Measurements from ENCODE around the gene PARP2.

- no peak for TF ChIP-seq CTCF (conservative IDR thresholded peaks at IDR 0.05; ENCODE audit: low read length)
- no peak for TF ChIP-seq EZH2phosphoT487 (IDR thresholded peaks at IDR 0.05; ENCODE audit: borderline replicate concordance)
Observed at GRCh38 chr14:20383636-20384035, 40.2 kb downstream of the PARP2 start.
